HL-60/S4 treated with phorbol 12-myristate 13-acetate at 8.2 ng/mL for 4 days and 3 days (cell line): ENCODE measurements around the gene PQBP1.
"Not testable (repeated sequence)": the region's sequence is repeated elsewhere in the genome, so short reads cannot be mapped to it uniquely, and the experiment has no call there.

ENCODE experiments used
- in situ Hi-C: fragments of 300-500 bp; cut with MboI; formaldehyde crosslinking; loops from 2 replicates; pipeline ENCODE4 v1.15.0; 2022; ENCODE audit warnings: low sequenced_read_pairs

Gene PQBP1

GRCh38 chrX:48897625-48898306 lies at the start of gene PQBP1, which contains the start of gene TIMM17B:
Gene PQBP1, plus strand, starts transcription at chrX:48897930. Its CDS starts 580 bp downstream, at chrX:48898510.
Gene TIMM17B, minus strand, starts transcription at chrX:48897768. Its CDS starts 19 bp downstream, at chrX:48897749.
- in situ Hi-C loops = no loop called here

- in situ Hi-C loops = no loop called here
These were observed 48.9 kb upstream of the PQBP1 start for GRCh38 chrX:48848847-48849246.

DNA sequence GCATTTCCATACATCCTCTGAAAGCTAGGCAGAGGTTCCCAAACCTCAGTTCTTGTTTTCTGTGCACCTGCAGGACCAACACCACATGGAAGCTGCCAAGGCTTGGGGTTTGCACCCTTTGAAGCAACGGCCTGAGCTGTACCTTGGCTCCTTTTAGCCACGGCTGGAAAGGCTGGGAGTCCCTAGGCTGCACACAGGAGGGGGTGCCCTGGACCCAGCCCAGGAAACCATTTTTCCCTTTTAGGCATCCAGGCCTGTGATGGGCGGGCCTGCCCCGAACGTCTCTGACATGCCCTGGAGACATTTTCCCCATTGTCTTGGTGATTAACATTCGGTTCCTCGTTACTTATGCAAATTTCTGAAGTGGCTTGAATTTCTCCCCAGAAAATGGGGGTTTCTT lies 44.9 kb upstream of the PQBP1 start:
- in situ Hi-C loops = no loop called here

- in situ Hi-C loops = not testable (repeated sequence)
These were observed 44.2 kb upstream of the PQBP1 start for GRCh38 chrX:48853494-48853893.

DNA sequence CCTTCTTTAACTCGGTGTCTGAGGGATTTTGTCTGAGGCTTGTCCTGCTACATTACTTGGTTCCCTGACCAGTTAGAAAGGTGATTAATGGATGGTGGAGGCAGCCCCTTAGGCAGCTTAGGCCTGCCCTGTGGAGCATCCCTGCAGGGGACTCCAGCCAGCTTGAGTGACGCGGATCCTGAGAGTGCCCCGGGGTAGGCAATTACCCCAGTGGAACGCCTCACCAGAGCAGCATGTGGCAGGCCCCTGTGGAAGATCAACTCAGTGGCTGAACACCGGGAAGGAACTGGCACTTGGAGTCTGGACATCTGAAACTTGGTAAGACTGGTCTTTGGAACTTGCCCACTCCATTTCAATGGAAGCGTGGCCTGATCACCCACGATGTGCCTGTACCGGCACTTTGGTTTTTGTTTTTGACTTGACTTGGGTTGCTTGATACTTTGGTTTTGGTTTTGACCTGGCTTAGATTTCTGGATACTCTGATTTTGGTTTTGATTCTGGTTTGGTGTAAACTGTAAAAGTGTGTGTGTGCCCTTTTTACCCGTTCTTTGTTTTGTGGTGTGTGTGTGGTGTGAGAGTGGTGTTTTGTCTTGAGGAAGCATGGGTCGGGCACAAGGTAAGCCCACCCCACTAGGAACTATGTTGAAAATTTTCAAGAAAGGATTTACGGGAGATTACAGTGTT lies 43.5 kb upstream of the PQBP1 start:
- in situ Hi-C loops = not testable (repeated sequence)

DNA sequence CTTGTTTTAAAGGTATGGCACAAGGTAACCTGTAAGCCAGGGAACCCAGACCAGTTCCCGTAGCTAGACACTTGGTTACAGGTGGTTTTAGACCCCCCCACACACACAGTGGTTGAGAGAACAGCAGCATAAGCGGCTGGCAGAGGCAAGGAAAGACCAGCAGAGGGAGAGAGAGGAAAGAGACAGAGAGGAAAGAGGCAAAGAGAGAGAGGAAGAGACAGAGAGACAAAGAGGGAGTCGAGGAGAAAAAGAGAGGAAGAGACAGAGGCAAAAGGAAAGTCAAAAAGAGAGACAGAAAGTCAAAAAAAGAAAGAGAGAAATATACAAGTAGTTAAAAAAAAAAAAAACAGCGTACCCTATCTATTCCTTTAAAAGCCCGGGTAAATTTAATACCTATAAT lies 42.8 kb upstream of the PQBP1 start:
- in situ Hi-C loops = no loop called here

- in situ Hi-C loops = no loop called here
These were observed 33.5 kb upstream of the PQBP1 start for GRCh38 chrX:48864210-48864609.

DNA sequence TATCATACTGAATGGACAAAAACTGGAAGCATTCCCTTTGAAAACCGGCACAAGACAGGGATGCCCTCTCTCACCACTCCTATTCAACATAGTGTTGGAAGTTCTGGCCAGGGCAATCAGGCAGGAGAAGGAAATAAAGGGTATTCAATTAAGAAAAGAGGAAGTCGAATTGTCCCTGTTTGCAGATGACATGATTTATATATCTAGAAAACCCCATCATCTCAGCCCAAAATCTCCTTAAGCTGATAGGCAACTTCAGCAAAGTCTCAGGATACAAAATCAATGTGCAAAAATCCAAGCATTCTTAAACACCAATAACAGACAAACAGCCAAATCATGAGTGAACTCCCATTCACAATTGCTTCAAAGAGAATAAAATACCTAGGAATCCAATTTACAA lies 25.7 kb upstream of the PQBP1 start:
- in situ Hi-C loops = not testable (repeated sequence)

DNA sequence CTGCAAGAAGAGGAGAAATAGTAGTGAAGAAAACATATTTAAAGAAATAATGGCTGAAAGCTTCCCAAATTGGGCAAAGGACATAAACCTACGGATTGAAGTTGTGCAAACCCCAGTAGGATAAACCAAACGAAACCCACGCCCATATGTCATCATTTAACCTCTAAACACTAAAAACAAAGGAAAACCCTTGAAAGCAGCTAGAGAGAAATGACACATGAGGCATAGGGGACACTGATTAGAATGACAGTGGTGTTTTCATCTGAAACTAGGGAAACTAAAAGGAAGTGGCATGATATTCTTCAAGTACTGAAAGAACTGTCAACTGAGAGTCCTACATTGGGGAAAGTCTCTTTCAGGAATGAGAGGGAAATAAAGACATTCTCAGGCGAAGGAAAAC lies 20.8 kb upstream of the PQBP1 start:
- in situ Hi-C loops = not testable (repeated sequence)

- in situ Hi-C loops = no loop called here
These were observed 14.0 kb upstream of the PQBP1 start for GRCh38 chrX:48883729-48884128.

- in situ Hi-C loops = not testable (repeated sequence)
These were observed 11.1 kb upstream of the PQBP1 start for GRCh38 chrX:48886586-48886985.

DNA sequence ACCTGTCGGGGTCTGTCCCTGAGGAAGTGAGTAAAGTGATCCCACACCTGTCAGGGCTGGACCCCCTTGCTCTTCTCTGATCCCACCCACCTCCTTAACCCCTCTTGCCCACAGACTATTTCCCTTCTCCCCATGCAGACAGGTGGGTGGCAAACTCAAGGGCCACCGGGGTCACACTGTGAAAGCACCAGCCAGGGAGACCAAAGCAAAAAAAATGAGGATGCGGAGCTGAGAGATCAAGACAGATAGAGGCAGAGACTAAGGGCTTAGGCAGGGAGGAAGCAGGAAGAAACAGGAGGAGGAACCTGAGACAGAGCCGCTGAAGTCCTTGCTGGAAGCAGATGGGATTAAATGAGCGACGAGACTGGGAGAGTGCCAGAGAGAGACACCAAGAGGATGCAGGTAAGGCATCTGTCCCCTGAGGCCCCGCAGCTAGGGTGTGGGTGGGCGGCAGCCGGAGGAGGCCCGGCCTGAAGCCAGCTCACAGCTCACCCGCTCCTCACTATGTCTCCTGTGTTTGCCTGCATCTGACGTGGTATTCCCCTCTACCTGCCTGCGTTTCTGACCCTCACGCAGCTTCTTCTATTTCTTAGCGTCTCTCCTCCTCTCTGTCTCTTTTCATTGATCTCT lies 7.3 kb upstream of the PQBP1 start:
- in situ Hi-C loops = no loop called here

DNA sequence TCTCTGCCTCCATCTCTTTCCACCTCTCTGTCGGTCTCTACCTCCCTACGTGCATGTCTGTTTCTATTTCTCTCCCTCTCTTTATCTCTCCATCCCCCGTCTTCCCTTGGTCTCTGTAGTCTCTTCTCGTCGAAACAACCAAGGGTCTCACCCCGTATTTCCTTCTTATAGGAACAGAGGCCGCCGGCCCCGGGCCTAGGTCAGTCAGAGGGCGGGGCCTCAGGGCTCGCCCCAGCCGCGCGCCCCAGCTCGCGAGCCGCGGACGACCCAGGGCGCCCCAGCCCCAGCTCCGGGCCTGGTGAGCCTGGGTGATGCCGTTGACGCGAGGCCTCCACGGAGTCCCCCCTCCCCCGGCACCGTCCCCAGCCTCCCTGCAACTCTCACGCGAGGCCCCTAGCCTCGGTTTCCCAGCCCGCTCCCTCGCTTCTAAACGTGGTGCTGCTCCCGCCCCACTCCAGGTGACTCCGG lies 6.8 kb upstream of the PQBP1 start:
- in situ Hi-C loops = no loop called here

GRCh38 chrX:48891402-48892288 lies 6.1 kb upstream of the PQBP1 start:
- in situ Hi-C loops = no loop called here

- in situ Hi-C loops = no loop called here
These were observed 4.8 kb upstream of the PQBP1 start for GRCh38 chrX:48892896-48893295.

GRCh38 chrX:48893556-48894348 lies 4.0 kb upstream of the PQBP1 start:
- in situ Hi-C loops = no loop called here

- in situ Hi-C loops = no loop called here
These were observed 2.8 kb upstream of the PQBP1 start for GRCh38 chrX:48894891-48895290.

DNA sequence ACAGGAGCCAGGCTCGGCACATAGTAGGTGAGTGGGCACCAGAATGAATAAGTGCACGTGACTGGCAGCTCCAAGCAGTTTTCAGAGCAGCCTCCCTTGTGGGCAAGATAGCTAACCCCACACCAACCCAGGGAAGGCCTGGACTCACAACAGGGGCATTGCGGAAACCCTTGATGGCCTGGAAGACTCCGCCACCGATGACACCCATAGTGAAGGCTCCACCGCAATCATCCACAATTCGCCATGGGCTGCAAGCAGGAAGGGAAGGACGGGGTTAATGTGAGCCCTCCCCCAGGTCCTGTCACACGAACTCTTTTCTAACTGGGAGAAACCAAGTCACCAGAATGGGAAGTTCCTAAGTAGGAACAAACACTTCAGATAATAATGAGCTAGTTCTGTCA lies 1.1 kb upstream of the PQBP1 start:
- in situ Hi-C loops = no loop called here

DNA sequence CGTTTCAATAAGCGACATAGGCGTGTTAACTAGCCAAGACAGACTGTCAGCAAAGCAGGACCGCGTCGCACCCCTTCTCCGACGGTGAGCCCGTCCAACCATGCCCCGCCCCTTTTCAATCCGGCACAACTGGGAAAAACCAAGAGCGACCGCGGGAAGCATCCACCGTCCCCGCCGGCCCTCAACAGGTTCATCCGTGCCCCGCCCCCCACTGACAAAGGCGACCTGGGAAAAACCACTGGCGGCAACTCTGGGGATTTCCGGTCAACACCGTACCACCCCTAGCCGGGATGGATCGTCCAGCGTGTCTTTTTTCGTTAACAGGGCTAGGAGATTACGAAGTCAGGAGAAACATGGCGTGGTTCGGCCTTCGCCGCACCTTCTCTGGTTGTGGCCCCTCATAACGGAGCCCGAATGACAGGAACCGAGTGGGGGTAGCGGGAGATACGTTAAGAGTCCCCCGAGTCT lies 539 bp upstream of the PQBP1 start:
- in situ Hi-C loops = no loop called here

GRCh38 chrX:48899078-48899410 lies 1.3 kb downstream of the PQBP1 start:
- in situ Hi-C loops = no loop called here
